Measurements from ENCODE around the gene GPR108.

DNA sequence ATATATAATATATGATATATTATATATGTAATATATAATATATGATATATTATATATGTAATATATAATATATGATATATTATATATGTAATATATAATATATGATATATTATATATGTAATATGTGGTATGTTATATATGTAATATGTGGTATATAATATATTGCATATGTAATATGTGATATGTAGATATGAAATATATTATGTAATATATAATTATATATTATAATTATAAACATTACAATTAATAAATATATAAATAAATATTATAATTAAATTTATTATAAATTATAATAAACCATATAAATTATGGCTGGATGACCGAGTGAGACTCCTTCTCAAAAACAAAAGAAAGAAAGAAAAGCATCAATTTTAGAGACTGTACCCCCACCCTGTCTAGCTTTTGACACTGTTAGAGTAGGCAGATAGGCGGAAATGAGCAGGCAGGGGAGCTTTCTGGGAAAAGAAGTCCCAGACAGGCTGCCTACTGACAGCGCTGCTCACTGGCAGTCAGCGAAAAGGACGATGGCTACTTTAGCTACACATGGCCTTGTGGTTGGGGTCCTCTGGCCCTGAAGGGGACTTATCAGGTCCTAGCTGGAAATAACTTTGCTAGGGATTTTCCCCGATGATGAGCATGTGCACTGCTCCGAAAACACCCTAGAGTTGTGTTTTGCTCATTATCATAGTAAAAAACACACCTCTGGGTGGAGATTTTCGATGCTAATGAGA, 36.6 kb downstream of the GPR108 start:
- TF ChIP-seq TAF1 (IDR thresholded peaks at IDR 0.05; ENCODE audit: low read depth) (no peak), USF1 (IDR thresholded peaks at IDR 0.05) (no peak), MAX (IDR thresholded peaks at IDR 0.05) (no peak), ZBTB7A (IDR thresholded peaks at IDR 0.05; ENCODE audit: low read depth) (no peak), EP300 (IDR thresholded peaks at IDR 0.05; ENCODE audit: borderline replicate concordance) (no peak), RAD21 (IDR thresholded peaks at IDR 0.05; ENCODE audit: low read depth) (no peak)
